Measurements from ENCODE around the gene STRAP. TPM values are rescaled to one million over a fixed set of nuclear protein-coding genes. Genes with fewer than 3 reads are reported as not detected.
A peak's percentile ranks its signal among the peaks of the same experiment; 100 is the strongest.

The STRAP gene
- total RNA-seq, result 74.0 TPM

DNA sequence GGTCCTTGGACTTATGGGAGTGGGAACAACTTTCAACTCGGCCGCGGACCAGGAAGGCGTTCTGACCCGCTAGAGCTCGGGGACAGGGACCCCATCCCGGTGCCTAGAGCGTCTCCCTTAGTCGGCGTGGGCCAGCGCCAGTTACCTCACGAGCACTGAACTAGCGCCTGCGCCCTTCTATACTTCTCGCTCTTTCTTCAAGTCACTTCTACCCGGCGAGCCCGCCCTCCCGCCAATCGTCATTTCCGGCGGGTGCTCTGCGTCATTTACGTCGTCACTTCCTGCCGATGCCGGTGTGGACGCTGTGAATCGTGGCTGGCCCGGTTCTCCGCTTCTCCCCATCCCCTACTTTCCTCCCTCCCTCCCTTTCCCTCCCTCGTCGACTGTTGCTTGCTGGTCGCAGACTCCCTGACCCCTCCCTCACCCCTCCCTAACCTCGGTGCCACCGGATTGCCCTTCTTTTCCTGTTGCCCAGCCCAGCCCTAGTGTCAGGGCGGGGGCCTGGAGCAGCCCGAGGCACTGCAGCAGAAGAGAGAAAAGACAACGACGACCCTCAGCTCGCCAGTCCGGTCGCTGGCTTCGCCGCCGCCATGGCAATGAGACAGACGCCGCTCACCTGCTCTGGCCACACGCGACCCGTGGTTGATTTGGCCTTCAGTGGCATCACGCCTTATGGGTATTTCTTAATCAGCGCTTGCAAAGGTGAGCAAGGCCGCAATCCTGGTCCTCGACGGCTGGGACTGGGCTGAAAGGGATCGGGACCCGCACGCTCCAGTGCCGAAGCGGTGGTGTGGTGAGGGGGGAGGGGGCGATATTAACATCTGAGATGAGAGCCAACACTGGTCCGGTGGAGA, at the start of gene STRAP:
STRAP (plus strand) TSS at position 270 of the 854 bp plus-strand sequence; CDS start at position 591, 321 bp downstream.
- peak; percentile 97 for ATAC-seq

DNA sequence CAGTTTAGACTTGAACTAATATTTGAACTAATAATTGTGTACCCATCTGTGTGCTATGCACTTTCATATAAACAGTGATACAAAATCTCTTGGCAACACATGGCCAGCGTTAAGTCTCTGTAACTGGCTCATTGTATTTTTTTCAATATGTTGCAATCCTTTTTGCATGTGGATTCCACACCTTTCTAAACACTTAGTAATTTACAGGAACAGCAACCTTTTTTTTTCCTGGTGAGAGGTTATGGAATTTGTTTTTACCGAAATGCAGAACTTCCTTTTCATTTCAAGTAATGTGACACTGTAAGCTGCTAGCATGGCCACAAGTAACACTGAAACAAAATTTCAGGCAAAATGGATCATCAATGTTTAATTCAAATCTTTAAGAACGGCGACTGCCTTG, 47.6 kb upstream of the STRAP start:
- peak; percentile 56 for ATAC-seq

- ATAC-seq, result no peak
Measured at GRCh38 chr12:15837141-15837790, 44.9 kb upstream of the STRAP start.

DNA sequence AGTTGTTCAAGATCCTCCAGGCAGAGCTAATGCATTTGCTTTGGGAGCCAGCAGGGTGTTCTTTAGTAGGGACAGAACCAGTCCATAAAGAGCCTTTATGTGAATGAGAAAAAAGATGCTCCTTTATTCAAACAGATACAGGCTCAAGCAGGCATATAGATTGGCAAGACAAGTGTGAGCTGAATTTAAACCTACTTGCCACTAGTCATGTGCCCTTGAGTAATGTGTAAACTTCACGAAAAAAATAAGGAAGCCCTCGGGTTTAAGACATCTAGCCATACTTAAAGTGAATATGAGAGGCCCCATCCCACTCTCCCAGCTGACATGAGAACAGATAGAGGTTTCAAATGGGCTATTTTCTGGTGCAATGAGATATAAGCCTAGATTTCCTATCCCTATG, 43.1 kb upstream of the STRAP start:
- no peak for ATAC-seq

DNA sequence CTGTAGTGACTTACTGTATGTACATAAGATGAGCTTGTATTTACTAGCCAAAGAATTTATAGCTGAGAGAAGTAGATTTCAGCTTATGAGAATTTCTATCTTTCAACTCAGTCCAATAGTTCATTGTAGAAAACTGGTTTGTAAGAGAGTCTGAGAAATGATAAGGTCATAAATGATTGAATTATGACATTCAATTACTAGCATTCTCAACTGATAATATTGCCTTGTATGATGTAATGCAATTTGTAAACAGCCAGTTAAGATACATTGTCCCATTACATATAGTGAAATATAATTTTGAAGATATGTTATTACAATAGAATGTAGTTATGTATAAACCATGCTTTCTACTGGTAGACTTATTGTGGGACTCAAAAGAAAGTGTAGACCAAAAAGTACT, 42.5 kb upstream of the STRAP start:
- ATAC-seq, result no peak

DNA sequence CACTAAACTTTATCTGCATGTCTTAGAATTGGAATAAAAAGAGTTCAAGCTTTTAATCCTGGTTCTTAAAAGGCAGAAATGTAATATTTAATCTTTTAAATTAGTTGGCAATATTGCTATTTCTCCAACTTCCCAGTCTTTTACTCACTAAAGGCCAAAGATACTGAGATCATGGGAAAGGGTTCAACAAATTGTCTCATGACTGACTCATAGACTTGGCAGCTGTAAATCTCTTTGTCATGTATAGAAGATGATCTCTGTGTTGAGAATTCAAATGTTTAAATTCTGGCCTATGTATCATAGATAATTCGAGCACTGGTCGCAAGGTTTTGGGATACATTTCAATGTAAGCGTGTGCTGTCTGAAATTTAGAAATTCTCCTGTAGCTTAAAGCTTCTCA, 40.1 kb upstream of the STRAP start:
- ATAC-seq, result no peak

GRCh38 chr12:15846887-15847286, 35.3 kb upstream of the STRAP start:
- no peak for ATAC-seq

GRCh38 chr12:15848606-15849005, 33.6 kb upstream of the STRAP start:
- no peak for ATAC-seq

GRCh38 chr12:15851045-15851620, 31.1 kb upstream of the STRAP start:
- ATAC-seq, result no peak

DNA sequence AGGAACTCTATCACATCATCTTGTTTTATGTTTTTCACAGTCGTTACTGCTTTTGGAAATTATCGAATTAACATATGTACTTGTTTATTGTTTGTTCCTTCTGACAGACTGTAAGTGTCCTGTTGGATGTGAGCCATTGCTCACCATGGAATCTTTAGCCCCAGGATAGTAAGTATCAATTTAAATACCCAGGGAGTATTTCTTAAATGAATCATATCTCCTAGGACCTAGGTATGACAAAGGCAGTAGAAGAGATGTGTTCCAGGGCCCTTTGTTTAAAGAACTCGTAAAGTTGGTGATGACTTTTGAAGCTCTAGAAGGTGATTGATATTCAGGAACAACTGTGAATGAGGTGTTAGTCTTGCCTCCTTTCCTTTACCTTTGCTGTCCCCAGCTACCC, 30.3 kb upstream of the STRAP start:
- ATAC-seq, result no peak

DNA sequence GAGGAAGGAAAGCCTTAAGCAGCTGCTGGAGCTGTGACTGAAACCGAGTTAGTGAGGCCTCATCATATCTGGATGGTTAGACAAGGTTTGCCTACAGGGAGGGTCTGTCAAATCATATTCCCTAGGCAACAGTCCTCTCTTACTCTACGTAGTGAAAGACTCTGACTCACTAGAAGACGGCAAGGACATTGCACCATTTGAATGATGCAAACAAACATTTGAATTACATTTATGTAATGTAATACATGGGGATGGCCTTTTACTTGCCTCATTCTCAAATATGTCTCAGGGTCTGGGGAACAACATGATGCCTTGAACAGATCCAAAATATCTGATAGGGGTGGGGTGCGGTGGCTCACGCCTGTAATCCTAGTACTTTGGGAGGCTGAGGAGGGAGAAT, 29.8 kb upstream of the STRAP start:
- peak; percentile 33 for ATAC-seq

DNA sequence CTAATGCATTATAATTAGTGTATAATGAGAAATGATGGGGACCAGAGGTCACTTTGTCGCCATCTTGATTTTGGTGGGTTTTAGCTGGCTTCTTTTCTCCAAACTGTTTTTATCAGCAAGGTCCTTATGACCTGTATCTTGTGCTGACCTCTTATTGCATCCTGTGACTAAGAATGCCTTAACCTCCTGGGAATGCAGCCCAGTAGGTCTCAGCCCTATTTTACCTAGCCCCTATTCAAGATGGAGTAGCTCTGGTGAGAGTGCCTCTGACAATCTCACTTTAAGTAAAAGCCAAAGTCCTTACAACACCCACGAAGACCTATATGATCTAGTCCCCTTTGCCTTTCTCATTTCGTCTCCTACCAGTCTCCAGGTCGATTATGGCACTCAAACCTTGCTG, 28.3 kb upstream of the STRAP start:
- ATAC-seq, result no peak

DNA sequence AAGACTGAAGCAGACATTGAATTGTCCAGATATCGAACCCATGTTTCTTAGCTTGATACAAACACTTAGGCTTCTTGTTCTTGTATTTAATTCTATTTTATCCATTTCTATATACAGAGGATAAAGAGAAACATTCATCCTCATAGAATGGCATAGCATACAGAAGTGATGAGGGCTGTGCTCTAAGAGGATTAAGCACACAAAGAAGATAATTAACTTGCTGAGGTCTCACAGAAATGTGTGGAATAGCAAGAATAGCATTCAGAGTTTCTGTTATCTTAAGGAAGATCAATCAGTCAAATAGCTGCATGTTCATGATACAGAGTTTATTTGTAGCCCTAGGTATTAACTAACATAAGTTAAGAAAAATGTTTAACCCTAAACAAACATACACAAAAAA, 27.3 kb upstream of the STRAP start:
- ATAC-seq, result no peak

DNA sequence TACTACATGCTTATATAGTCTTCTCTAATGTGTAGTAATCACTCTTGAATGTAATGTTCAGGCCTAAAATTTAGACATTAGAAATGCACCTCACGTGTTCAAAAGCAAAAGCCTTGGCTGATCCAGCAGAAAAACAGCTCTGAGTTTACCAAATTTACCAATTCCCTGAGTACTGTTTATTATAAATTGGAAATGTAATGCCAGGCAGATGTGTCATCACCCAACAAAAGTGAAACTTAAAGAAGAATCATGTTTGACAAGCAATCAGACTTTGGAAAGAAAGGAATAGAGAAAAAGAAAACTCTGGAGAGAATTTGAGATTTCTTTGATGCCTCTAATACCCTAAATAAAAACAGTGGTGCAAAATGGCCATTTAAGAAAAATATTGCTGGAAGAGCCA, 26.5 kb upstream of the STRAP start:
- no peak for ATAC-seq

DNA sequence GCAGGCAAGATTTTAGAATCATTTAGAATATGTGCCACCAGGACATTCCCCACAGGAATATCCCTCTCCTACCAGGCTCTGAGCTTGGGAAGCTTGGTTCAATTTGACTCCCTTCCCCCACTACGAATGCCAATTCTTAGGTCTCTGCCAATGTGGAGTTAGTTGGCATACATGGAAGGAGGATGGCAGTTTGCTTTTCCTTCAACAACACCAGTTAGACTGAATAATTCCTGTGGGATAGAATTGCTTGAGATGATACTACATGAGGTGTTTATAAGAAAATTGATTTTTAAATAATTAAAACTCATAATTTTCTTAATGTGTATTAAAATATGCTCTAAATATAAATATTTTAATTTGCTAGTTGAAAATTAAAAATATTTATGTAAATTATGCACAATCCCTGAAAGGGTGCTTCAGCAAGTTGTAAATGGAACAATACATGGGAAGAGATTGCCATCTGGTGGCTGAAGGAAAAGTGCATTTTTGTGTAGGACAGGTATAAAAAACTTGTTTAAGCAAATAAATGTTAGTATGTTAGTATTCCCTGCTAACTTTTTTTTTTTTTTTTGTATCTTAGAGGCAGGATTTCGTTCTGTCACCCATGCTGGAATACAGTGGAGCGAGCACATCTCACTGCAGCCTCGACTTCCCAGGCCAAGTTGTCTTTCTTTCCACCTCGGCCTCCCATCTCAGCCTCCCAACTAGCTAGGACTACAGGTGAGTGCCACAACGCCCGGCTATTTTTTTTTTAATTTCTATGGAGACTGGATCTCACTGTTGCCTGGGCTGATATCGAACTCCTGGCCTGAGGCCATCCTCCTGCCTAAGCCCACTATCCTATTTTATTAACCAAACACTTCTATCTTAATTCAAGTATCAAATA, 25.8 kb upstream of the STRAP start:
- peak; percentile 62 for ATAC-seq

DNA sequence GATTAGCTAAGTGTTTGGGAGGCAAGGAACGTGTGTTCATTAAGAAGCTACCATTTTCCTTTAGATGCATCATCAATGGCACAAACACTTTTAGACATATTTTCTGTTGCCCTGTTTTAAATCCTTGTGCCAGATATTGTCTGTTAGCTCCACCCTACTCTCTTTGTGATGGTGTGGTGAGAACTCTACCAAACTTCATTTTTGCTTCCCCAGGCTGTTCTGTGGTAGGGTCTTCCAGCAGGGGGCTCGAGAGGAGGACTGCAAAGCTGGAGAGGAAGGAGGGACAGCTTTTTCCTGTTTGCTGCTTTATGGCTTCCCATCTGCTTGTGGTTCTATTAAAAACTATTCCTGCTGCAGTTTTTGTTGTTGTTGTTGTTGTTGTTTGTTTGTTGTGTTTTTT, 23.8 kb upstream of the STRAP start:
- no peak for ATAC-seq

GRCh38 chr12:15859116-15859515, 23.1 kb upstream of the STRAP start:
- no peak for ATAC-seq

DNA sequence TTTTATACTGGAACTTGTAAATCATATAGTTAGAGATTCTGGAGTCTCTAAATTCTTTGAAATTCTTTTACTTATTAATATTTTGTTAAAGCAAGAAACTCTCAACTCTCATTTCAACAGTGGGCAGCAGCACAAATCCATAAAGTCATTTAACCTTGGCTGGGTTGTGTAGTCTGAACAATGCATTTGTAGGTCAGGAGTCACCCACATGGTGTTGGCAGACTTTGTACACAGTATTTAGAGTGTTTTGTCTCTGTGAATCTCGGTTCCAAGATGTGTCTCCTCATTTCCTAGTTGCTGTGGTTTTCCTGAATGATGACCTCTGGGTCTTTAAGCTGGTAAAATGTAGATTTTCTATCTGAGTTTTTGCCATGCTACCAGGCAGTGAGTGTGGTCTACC, 20.8 kb upstream of the STRAP start:
- no peak for ATAC-seq

DNA sequence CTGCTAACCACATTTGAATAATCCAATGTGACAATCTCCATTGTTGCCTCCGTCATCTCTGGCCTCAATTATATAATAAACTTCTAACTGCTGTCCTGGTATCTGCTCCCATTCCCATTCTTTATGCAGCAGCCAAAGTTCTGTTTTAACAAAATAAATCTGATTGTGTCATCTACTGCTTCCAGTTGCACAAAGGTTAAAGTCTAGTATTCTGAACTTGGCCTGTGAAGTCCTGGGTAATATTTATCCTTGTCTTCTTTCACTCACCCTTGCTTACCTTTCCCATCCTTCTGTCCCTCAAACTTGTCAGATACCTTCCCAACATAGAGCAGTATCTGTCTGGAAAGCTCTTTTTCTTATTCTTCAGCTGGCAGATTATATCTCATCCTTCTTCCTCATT, 19.3 kb upstream of the STRAP start:
- ATAC-seq, result no peak

DNA sequence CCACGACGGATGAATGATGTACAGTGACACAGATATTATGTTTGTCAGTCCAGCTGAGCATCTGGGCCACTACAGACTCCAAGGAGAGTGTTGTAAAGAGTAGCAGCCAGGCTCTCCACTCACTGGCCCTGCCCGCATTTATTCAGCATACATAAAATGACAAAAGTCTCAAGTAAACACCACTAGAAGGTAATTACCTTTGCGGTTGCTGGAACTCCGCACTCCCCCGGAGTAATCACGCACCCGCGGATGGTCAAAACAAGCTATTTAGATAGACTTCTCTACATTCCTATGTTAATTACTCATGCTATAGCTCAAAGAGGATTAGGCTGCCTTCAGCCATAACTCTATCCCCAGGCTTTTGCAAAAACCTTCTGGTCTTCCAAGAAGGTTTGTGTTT, 18.8 kb upstream of the STRAP start:
- no peak for ATAC-seq

- ATAC-seq, result no peak
Measured at GRCh38 chr12:15863984-15864383, 18.2 kb upstream of the STRAP start.

GRCh38 chr12:15868186-15868585, 14.0 kb upstream of the STRAP start:
- no peak for ATAC-seq

DNA sequence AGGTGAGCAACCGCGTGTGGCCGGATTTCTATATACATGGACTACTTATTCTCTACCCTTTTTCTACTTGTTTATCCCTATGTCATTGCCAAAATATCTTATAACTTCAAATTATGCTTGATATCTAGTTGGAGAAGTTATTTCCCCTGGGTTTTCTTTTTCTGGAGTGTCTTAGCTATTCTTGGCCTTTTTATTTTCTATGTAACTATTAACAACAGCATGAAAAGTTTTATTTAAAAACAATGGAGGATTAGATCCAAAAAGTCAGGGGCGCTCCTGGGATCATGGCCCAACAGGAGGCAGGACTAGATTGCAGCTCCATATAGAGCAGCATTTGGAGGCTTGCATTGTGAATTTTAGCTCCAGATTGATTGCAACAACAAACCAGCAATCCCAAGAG, 8.6 kb upstream of the STRAP start:
- ATAC-seq, result no peak

Data from esophagus mucosa (tissue), 1 donor.